AG09309 (cell line): ENCODE results near the gene AHNAK2.
A peak's percentile ranks its signal among the peaks of the same experiment; 100 is the strongest.

Experiments
- DNase-seq: peaks from one replicate; pipeline ENCODE4 v3.0.0-alpha.2; 2010; ENCODE audit warnings: low read depth
- H3K4me3 ChIP-seq: 2 replicates; pipeline ENCODE4 v1.5.1; 2011; ENCODE audit warnings: mild to moderate bottlenecking, low read depth, low read length, moderate library complexity; ENCODE audit not compliant: control insufficient read depth
- CTCF ChIP-seq: IDR thresholded peaks from 2 replicates; pipeline ENCODE4 v1.5.1; 2011; ENCODE audit warnings: mild to moderate bottlenecking, low read depth, low read length, inconsistent platforms; ENCODE audit not compliant: insufficient read depth, control insufficient read depth; ENCODE audit errors: missing control alignments

AHNAK2 gene

GRCh38 chr14:105015905-105016304, 37.7 kb upstream of the AHNAK2 start:
- no peak overlapping the region for H3K4me3 ChIP-seq
- TF ChIP-seq CTCF = no peak

GRCh38 chr14:105015242-105015641, 37.1 kb upstream of the AHNAK2 start:
- DNase-seq = no peak
- no peak overlapping the region for H3K4me3 ChIP-seq
- no peak for TF ChIP-seq CTCF

More at GRCh38 chr14:105015905-105016304, 37.7 kb upstream of the AHNAK2 start:
- DNase-seq = no peak

- DNase-seq = no peak
- H3K4me3 ChIP-seq = no peak overlapping the region
- TF ChIP-seq CTCF = no peak
These were observed 36.5 kb upstream of the AHNAK2 start for GRCh38 chr14:105014631-105015030.

- no peak overlapping the region for H3K4me3 ChIP-seq
- DNase-seq = no peak
- no peak for TF ChIP-seq CTCF
These were observed 35.9 kb upstream of the AHNAK2 start for GRCh38 chr14:105014032-105014431.

- no peak for DNase-seq
- no peak overlapping the region for H3K4me3 ChIP-seq
- no peak for TF ChIP-seq CTCF
These were observed 35.1 kb upstream of the AHNAK2 start for GRCh38 chr14:105013150-105013785.

- DNase-seq = no peak
- H3K4me3 ChIP-seq = no peak overlapping the region
- TF ChIP-seq CTCF = peak; percentile 30
These were observed 34.2 kb upstream of the AHNAK2 start for GRCh38 chr14:105012171-105012985.
